ENCODE results near the gene BFSP1. TPM values are rescaled to one million over a fixed set of nuclear protein-coding genes. Genes with fewer than 3 reads are reported as not detected.

BFSP1 gene
- total RNA-seq, 2 experiments from 2014 or later = 0.34 to 0.38 TPM

DNA sequence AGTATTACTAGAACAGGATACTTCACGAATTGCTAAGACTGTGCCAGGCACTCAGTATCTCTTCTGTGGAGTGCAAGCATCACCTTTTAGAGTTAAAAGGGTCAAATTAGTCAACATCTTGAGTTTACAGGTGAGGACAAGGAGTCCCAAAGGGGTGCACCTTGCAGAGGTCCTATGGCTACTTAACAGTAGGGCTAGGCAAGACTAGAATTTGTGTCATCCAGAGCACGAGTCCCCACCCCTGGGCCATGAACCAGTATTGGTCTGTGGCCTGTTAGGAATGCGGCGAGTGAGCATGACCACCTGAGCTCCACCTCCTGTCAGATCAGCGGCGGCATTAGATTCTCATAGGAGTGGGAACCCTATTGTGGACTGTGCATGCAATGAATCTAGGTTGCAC, 28.2 kb upstream of the BFSP1 start:
- POLR2A ChIA-PET = no interaction called here
- CTCF ChIA-PET = no interaction called here

GRCh38 chr20:17558941-17559304, 27.7 kb upstream of the BFSP1 start:
- ChIA-PET CTCF (no interaction called here), POLR2A (no interaction called here)

GRCh38 chr20:17558154-17558940, 27.2 kb upstream of the BFSP1 start:
- ChIA-PET POLR2A (no interaction called here), CTCF (interaction anchor here (0.7 to 0.8 kb wide), 2 partner anchors 21 to 28 kb away, joined by 3 to 4 read pairs; no protein-coding TSS in a partner anchor)

- ChIA-PET CTCF (interaction anchor here (0.7 to 0.8 kb wide), 2 partner anchors 21 to 27 kb away, joined by 3 to 4 read pairs; no protein-coding TSS in a partner anchor), POLR2A (interaction anchor here (0.7 kb wide), 1 partner anchor 96 kb away, joined by 3 read pairs; no protein-coding TSS in a partner anchor)
Observed at GRCh38 chr20:17557675-17558006, 26.5 kb upstream of the BFSP1 start.

GRCh38 chr20:17556837-17557674, 25.9 kb upstream of the BFSP1 start:
- ChIA-PET POLR2A (interaction anchor here (0.7 kb wide), 1 partner anchor 97 kb away, joined by 3 read pairs; no protein-coding TSS in a partner anchor), CTCF (interaction anchor here (0.7 kb wide), 1 partner anchor 26 kb away, joined by 3 read pairs; no protein-coding TSS in a partner anchor)

GRCh38 chr20:17555106-17555505, 23.9 kb upstream of the BFSP1 start:
- ChIA-PET CTCF (no interaction called here), POLR2A (no interaction called here)

DNA sequence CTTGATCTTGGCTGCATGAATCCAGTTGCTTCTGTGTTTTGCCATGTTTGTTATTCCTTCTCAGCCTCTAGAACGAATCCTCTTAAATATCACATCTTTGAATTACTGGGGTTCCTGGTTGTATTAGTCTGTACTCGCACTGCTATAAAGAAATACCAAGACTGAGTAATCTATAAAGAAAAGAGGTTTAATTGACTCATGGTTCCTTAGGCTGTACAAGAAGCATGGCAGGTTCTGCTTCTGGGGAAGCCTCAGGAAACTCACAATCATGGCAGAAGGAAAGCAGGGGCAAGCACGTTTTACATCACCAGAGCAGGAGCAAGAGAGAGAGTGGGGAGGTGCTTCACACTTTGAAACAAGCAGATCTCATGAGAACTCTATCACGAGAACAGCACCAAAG, 18.0 kb upstream of the BFSP1 start:
- ChIA-PET POLR2A (no interaction called here), CTCF (interaction anchor here (1.1 kb wide), 1 partner anchor 134 kb away, joined by 3 read pairs; no protein-coding TSS in a partner anchor)

- ChIA-PET CTCF (no interaction called here), POLR2A (no interaction called here)
Observed at GRCh38 chr20:17545127-17545526, 13.9 kb upstream of the BFSP1 start.

DNA sequence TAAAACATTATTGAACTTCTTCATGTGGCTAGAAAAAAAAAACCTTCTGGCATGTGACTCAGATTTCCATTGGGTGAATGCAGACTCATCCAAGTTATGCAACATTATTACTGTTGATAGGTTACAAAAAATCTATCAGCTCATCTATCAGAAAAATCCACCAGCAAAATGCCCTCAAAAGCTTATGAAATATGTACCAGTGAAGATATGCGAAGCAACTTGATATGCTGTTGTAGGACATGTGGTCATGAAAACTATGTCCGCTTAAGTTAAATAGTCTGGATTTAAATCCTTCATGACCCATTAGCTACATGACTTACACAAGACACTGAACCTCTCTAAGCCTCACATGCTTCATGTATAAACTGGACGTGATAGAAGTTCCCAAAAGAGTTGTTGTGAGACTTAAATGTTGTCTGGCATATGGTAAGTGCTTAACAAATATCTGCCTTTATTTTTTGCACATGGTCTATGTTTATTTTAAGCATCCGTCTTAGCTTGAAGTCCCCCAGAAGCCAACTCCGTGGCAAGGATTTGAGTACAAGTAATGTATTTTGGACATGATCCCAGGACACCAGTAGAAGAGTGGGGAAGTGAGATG, 12.5 kb upstream of the BFSP1 start:
- ChIA-PET POLR2A (no interaction called here), CTCF (interaction anchor here (0.6 to 1.3 kb wide), 2 partner anchors 59 to 962 kb away, joined by 3 read pairs; no protein-coding TSS in a partner anchor)

GRCh38 chr20:17542993-17543412, 11.8 kb upstream of the BFSP1 start:
- ChIA-PET CTCF (interaction anchor here (0.7 to 1.3 kb wide), 2 partner anchors 60 to 947 kb away, joined by 3 read pairs; no protein-coding TSS in a partner anchor), POLR2A (no interaction called here)

- POLR2A ChIA-PET = no interaction called here
Observed at GRCh38 chr20:17542481-17542880, 11.3 kb upstream of the BFSP1 start.

DNA sequence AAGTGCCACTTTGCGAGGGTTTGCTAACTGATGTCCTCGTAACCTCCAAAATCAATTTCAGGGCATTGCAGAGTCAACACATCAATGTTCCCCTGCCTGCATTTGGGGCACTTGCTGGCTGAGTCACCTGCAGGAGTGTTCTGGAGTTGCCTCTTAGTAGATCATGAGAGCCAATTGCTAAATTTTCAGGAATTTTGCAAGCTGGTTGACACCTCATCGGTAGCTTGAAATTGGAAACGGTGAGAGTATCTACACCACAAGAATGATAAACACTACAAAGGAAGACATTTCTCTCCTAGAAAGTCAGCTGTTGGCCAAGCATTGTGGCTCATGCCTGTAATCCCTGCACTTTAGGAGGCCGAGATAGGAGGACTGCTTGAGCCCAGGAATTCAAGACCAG, 10.8 kb upstream of the BFSP1 start:
- POLR2A ChIA-PET = no interaction called here
- CTCF ChIA-PET = interaction anchor here (0.7 kb wide), 1 partner anchor 948 kb away, joined by 3 read pairs; no protein-coding TSS in a partner anchor

More at GRCh38 chr20:17542481-17542880, 11.3 kb upstream of the BFSP1 start:
- CTCF ChIA-PET = interaction anchor here (0.7 to 1.3 kb wide), 2 partner anchors 60 to 947 kb away, joined by 3 read pairs; no protein-coding TSS in a partner anchor

DNA sequence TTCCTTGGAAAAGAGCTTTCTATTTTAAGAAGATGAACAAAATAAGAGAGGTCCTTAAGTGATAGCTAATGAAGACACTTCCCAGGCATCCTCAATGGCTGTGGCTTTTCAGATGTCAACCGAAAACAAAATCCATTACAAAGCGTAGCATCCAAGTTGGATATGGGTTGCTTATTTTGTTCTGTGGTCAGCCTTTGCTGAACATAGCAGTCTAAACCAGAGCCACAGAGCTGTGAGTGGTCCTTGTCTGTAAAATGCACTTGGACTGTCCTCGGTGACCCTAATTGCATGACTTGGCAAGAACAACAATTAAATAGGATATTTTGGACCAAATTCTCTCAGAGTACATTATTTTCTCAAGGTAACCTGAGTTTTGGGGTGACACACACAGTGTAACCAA, 10.4 kb upstream of the BFSP1 start:
- ChIA-PET CTCF (no interaction called here), POLR2A (no interaction called here)

DNA sequence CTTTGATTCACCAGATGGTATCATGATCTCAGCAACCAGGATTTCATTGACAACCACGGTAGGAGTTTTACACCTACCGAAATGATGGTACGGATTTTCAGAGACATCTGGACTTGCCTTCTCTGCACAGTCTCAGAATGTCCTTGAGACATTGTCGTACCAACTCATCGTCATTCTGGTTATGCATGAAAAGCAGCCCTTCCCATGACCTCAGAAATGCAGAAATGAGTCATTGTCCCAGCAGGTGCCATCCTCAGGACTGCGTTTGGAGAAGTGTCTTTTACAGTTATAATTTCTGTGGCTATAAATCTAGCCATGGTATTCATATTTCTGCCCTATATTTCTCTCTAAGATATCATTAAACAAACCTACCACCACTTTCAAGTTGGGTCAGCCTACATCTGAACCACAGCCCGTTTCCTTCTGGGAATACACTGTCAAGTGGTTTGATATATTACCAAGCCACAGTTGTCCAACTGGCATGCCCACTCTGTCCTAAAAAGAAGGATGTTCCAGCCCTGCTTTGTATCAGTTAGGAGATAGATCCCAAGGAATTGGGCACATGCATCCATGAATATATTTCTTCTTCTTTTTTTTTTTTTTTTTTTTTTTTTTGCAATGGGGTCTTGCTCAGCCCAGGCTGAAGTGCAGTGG, 7.5 kb upstream of the BFSP1 start:
- ChIA-PET POLR2A (no interaction called here), CTCF (interaction anchor here (0.6 to 2.1 kb wide), 4 partner anchors 31 to 404 kb away, joined by 3 to 12 read pairs (median 4); partner anchors contain the start of gene DSTN)

DNA sequence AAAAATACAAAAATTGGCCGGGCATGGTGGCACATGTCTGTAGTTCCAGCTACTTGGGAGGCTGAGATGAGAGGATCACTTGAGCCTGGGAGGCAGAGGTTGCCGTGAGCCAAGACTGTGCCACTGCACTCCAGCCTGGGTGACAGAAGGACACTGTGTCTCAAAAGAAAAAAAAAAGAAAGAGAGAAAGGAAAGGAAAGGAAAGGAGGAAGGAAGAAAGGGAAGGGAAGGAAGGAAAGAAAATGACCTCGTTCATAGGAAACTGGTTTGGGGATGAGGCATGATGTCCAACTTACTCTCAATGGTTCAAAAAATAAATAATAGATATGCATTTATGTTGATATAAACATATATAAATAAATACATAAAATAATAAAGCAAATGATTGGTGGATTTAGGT, 6.8 kb upstream of the BFSP1 start:
- POLR2A ChIA-PET = no interaction called here
- CTCF ChIA-PET = interaction anchor here (1.2 kb wide), 1 partner anchor 460 kb away, joined by 3 read pairs; no protein-coding TSS in a partner anchor

DNA sequence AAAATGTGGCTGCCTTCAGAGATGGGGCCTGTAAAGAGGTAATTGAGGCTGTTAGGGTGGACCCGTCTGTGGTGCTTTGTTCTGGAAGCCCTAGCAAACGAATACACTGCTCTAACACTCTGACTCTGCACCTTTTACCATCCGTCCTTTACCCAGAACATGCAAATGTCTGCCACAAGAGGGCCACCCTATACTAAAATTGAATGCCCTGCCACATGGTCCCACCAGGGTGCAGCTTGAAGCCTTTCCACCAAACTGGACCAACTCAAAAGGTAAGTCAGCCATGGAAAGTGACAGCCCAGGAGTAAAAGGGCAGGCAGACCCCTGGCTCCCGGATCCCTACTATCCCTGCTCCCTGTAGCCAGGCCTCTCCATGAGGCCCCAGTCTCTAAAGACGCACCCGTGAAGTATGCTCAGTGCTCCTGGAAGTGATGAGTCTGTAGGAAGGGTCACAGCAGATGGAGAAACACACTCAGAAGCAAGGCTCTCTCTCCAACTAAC, 5.8 kb upstream of the BFSP1 start:
- CTCF ChIA-PET = interaction anchor here (0.6 to 1.4 kb wide), 11 partner anchors 21 to 461 kb away, joined by 3 to 6 read pairs (median 3); no protein-coding TSS in a partner anchor
- POLR2A ChIA-PET = no interaction called here

GRCh38 chr20:17534077-17534476, 2.9 kb upstream of the BFSP1 start:
- CTCF ChIA-PET = interaction anchor here (0.7 kb wide), 1 partner anchor 10 kb away, joined by 3 read pairs; no protein-coding TSS in a partner anchor

GRCh38 chr20:17533396-17533795, 2.2 kb upstream of the BFSP1 start:
- ChIA-PET CTCF (interaction anchor here (0.6 to 1.6 kb wide), 3 partner anchors 27 to 149 kb away, joined by 3 read pairs; partner anchors contain the start of gene RRBP1), POLR2A (no interaction called here)

More at GRCh38 chr20:17534077-17534476, 2.9 kb upstream of the BFSP1 start:
- POLR2A ChIA-PET = no interaction called here

- CTCF ChIA-PET = interaction anchor here (0.8 to 1.8 kb wide), 2 partner anchors 18 to 26 kb away, joined by 3 read pairs; no protein-coding TSS in a partner anchor
- POLR2A ChIA-PET = interaction anchor here (1.3 to 2.2 kb wide), 2 partner anchors 26 to 38 kb away, joined by 5 to 15 read pairs; partner anchors contain the start of gene DSTN
Observed at GRCh38 chr20:17531665-17532025, 466 bp upstream of the BFSP1 start.

Measured in activated CD8-positive, alpha-beta memory T cell treated with anti-CD3 and anti-CD28 coated beads for 36 hours (primary cell).